SK-N-SH (cell line): ENCODE results near the gene PAK3. TPM values are rescaled to one million over a fixed set of nuclear protein-coding genes. Genes with fewer than 3 reads are reported as not detected.

Experiments used
- CTCF ChIA-PET: fragments of 300-600, 350-600 bp; formaldehyde crosslinking; extraction: SDS; loops from one replicate; lab custom pipeline; 2021; lab: Yijun Ruan, JAX
- POLR2A ChIA-PET: fragments of 350-600 bp; sonication (Branson Sonifier 250); formaldehyde crosslinking; extraction: SDS; loops from one replicate; lab custom pipeline; 2020; ENCODE audit warnings: antibody characterized with exemption, inconsistent platforms; lab: Yijun Ruan, JAX
- DNase-seq: peaks from one replicate; pipeline ENCODE4 v3.0.0; 2012
- H2AFZ ChIP-seq: fragments of 200-600 bp; sonication (generic); 2 replicates; pipeline ENCODE4 v1.8.1; 2016; ENCODE audit warnings: antibody characterized with exemption, mild to moderate bottlenecking, low read depth
- H3F3A ChIP-seq: fragments of 200-600 bp; sonication (generic); replicated peaks from 2 replicates; pipeline ENCODE3; 2016; ENCODE audit warnings: antibody characterized with exemption, mild to moderate bottlenecking; ENCODE audit not compliant: insufficient read depth
- H3K27ac ChIP-seq, 2 experiments: fragments of 200-500 bp in 1 of 2; fragments of 200-600 bp in 1 of 2; sonication (Bioruptor generic) in 1 of 2; sonication (generic), shearing (Covaris generic) in 1 of 2; 2 replicates each; pipeline versions ENCODE4 v1.5.1 to v1.6.1; 2014 to 2016; ENCODE audit warnings: low read depth in 2 of 2, inconsistent platforms in 1 of 2, low read length in 1 of 2, mild to moderate bottlenecking in 1 of 2, mixed read lengths in 1 of 2
- H3K27me3 ChIP-seq: fragments of 200-600 bp; sonication (generic), shearing (Covaris generic); 2 replicates; pipeline ENCODE4 v1.6.1; 2016; ENCODE audit warnings: mixed run types; ENCODE audit not compliant: insufficient read depth
- H3K36me3 ChIP-seq, 2 experiments: fragments of 200-500 bp in 1 of 2; fragments of 200-600 bp in 1 of 2; sonication (Bioruptor generic) in 1 of 2; sonication (generic) in 1 of 2; replicated peaks in 1 of 2; 2 replicates each; pipeline versions ENCODE3 to v1.5.1; 2014 to 2016; ENCODE audit warnings: low read length in 1 of 2, mild to moderate bottlenecking in 1 of 2; ENCODE audit not compliant: insufficient read depth in 2 of 2, control insufficient read depth in 1 of 2
- H3K4me1 ChIP-seq, 2 experiments: fragments of 200-500 bp in 1 of 2; fragments of 200-600 bp in 1 of 2; sonication (Bioruptor generic) in 1 of 2; sonication (generic), shearing (Covaris generic) in 1 of 2; 2 replicates each; pipeline versions ENCODE4 v1.5.1 to v1.6.1; 2014 to 2016; ENCODE audit warnings: low read depth in 1 of 2, low read length in 1 of 2, mixed run types in 1 of 2; ENCODE audit not compliant: insufficient read depth in 2 of 2, control insufficient read depth in 1 of 2
- H3K4me2 ChIP-seq: fragments of 200-600 bp; sonication (generic), shearing (Covaris generic); 2 replicates; pipeline ENCODE4 v1.6.1; 2017; ENCODE audit warnings: mixed run types
- H3K4me3 ChIP-seq, 2 experiments: fragments of 200-500 bp in 1 of 2; fragments of 200-600 bp in 1 of 2; sonication (Bioruptor generic) in 1 of 2; sonication (generic), shearing (Covaris generic) in 1 of 2; 2 replicates each; pipeline versions ENCODE4 v1.5.1 to v1.8.1; 2014 to 2016; ENCODE audit warnings: low read depth in 2 of 2, inconsistent platforms in 1 of 2, low read length in 1 of 2, mild to moderate bottlenecking in 1 of 2, mixed read lengths in 1 of 2, moderate library complexity in 1 of 2
- H3K79me2 ChIP-seq: fragments of 200-600 bp; sonication (generic); 2 replicates; pipeline ENCODE4 v1.8.1; 2017; ENCODE audit warnings: mild to moderate bottlenecking; ENCODE audit not compliant: insufficient read depth
- H3K9ac ChIP-seq: fragments of 200-600 bp; sonication (generic); 2 replicates; pipeline ENCODE4 v1.6.1; 2017; ENCODE audit warnings: mixed run types
- H3K9me2 ChIP-seq: fragments of 200-600 bp; sonication (generic); 2 replicates; pipeline ENCODE4 v1.6.1; 2017; ENCODE audit warnings: mixed run types
- H3K9me3 ChIP-seq: fragments of 200-600 bp; sonication (generic); 2 replicates; pipeline ENCODE4 v1.6.1; 2017; ENCODE audit warnings: mixed run types, mild to moderate bottlenecking, moderate library complexity
- H4K20me1 ChIP-seq: fragments of 200-600 bp; sonication (generic); 2 replicates; pipeline ENCODE4 v1.6.1; 2017; ENCODE audit warnings: mild to moderate bottlenecking, mixed run types; ENCODE audit not compliant: insufficient read depth
- CHD2 ChIP-seq: fragments of 150-350 bp; IDR thresholded peaks from 2 replicates; pipeline ENCODE4 v1.6.1; 2018; ENCODE audit warnings: low read length; ENCODE audit not compliant: partially characterized antibody
- CTCF ChIP-seq: fragments of 200-600 bp; sonication (generic); IDR thresholded peaks from 2 replicates; pipeline ENCODE4 v1.6.1; 2017; ENCODE audit warnings: antibody characterized with exemption, mild to moderate bottlenecking, moderate library complexity
- FOSL2 ChIP-seq: IDR thresholded peaks from 2 replicates; pipeline ENCODE4 v1.4.0; 2012; ENCODE audit warnings: low read depth, mild to moderate bottlenecking, moderate library complexity, borderline replicate concordance
- FOXJ3 ChIP-seq: sonication (generic); formaldehyde crosslinking; IDR thresholded peaks from 2 replicates; pipeline ENCODE4 v1.5.1; 2020; ENCODE audit warnings: mild to moderate bottlenecking, missing genetic modification reagents
- FOXM1 ChIP-seq: IDR thresholded peaks from 2 replicates; pipeline ENCODE4 v1.4.0; 2012; ENCODE audit warnings: low read depth, mild to moderate bottlenecking
- GABPA ChIP-seq: IDR thresholded peaks from 2 replicates; pipeline ENCODE4 v1.4.0; 2012; ENCODE audit warnings: low read depth, mild to moderate bottlenecking
- IRF3 ChIP-seq: fragments of 150-350 bp; IDR thresholded peaks from 2 replicates; pipeline ENCODE4 v1.6.1; 2016; ENCODE audit warnings: mild to moderate bottlenecking, low read depth, low read length
- JUND ChIP-seq: IDR thresholded peaks from 2 replicates; pipeline ENCODE4 v1.4.0; 2012
- MXI1 ChIP-seq: IDR thresholded peaks from 2 replicates; pipeline ENCODE4 v1.6.1; 2012; ENCODE audit warnings: mild to moderate bottlenecking, low read depth, low read length, improper control_type of control experiment
- NFIC ChIP-seq: IDR thresholded peaks from 2 replicates; pipeline ENCODE4 v1.4.0; 2012; ENCODE audit warnings: borderline replicate concordance
- NRF1 ChIP-seq: IDR thresholded peaks from 2 replicates; pipeline ENCODE4 v1.6.1; 2012; ENCODE audit warnings: low read depth, mild to moderate bottlenecking, low read length
- PBX3 ChIP-seq: IDR thresholded peaks from 2 replicates; pipeline ENCODE4; 2012
- RAD21 ChIP-seq: IDR thresholded peaks from 2 replicates; pipeline ENCODE4 v1.6.1; 2012; ENCODE audit warnings: mild to moderate bottlenecking, low read length
- RXRA ChIP-seq: IDR thresholded peaks from 2 replicates; pipeline ENCODE4 v1.4.0; 2012; ENCODE audit warnings: low read depth, mild to moderate bottlenecking, borderline replicate concordance
- SIN3A ChIP-seq: IDR thresholded peaks from 2 replicates; pipeline ENCODE4 v1.6.1; 2012; ENCODE audit warnings: low read depth, mild to moderate bottlenecking, low read length, moderate library complexity, borderline replicate concordance
- TAF1 ChIP-seq: IDR thresholded peaks from 2 replicates; pipeline ENCODE4 v1.6.1; 2012; ENCODE audit warnings: low read depth, mild to moderate bottlenecking, low read length, moderate library complexity, borderline replicate concordance
- TCF12 ChIP-seq: IDR thresholded peaks from 2 replicates; pipeline ENCODE4 v1.4.0; 2012
- TEAD4 ChIP-seq: IDR thresholded peaks from 2 replicates; pipeline ENCODE4 v1.4.0; 2012; ENCODE audit warnings: mild to moderate bottlenecking, borderline replicate concordance; ENCODE audit not compliant: insufficient read depth
- USF2 ChIP-seq: fragments of 150-350 bp; IDR thresholded peaks from 2 replicates; pipeline ENCODE4 v1.6.1; 2017; ENCODE audit warnings: antibody characterized with exemption, low read length, low read depth, borderline replicate concordance
- WGBS: methylation state at CpG from one replicate; pipeline ENCODE4 v1.1.6; 2017; ENCODE audit warnings: low lambda C conversion rate; 5-methylcytosine and 5-hydroxymethylcytosine counted together
- polyA plus RNA-seq, 3 experiments: library from polyadenylated mRNA; depleted of rRNA; stranded (reverse); fragments of >200 nt; gene quantifications; 2 replicates each; pipeline ENCODE4 v1.2.3, GENCODE V29; 2012

Gene PAK3
- polyA plus RNA-seq, 1 of the 3 experiments (the other 2 are of a cell fraction): 0.23 TPM

GRCh38 chrX:111101580-111101979 lies 5.6 kb downstream of the PAK3 start:
- Histone ChIP-seq H3K27me3 (0 out of 2 replicates have a peak, but pooled peaks cover 7% of the 10 kb centered on the region), H3K4me2 (no peak overlapping the region), H3K27ac (no peak overlapping the region), H3K4me3 (no peak overlapping the region), H3F3A (no peaks in the 10 kb centered on the region), H3K79me2 (no peaks in the 10 kb centered on the region), H3K9me3 (no peaks in the 10 kb centered on the region), H2AFZ (no peak overlapping the region), H3K9me2 (no peaks in the 10 kb centered on the region), H3K4me1 (peaks cover 0 to 11% of the 10 kb centered on the region in 2 experiments; a peak in 1 of 4 replicates), H4K20me1 (no peaks in the 10 kb centered on the region), H3K9ac (no peak overlapping the region), H3K36me3 (no peaks in the 10 kb centered on the region)
- no peak for DNase-seq
- TF ChIP-seq FOXM1 (no peak), FOXJ3 (CRISPR knock-in tag) (no peak), GABPA (no peak), RXRA (no peak)
- ChIA-PET CTCF (interaction anchor here (1.3 to 1.7 kb wide), 2 partner anchors 142 to 343 kb away, joined by 4 to 6 read pairs; no protein-coding TSS in a partner anchor), POLR2A (no interaction called here)
- WGBS: 0% methylated on average over 1 of the region's 2 CpGs

- Histone ChIP-seq H3K79me2 (no peaks in the 10 kb centered on the region), H3K9ac (no peak overlapping the region), H3K36me3 (no peaks in the 10 kb centered on the region), H3K27ac (no peak overlapping the region), H3F3A (no peaks in the 10 kb centered on the region), H3K4me3 (no peak overlapping the region), H3K9me3 (no peaks in the 10 kb centered on the region), H3K9me2 (no peaks in the 10 kb centered on the region), H2AFZ (no peak overlapping the region), H3K4me2 (no peak overlapping the region), H3K4me1 (peaks cover 0 to 9% of the 10 kb centered on the region in 2 experiments; a peak in 1 of 4 replicates), H3K27me3 (0 out of 2 replicates have a peak, but pooled peaks cover 7% of the 10 kb centered on the region), H4K20me1 (no peaks in the 10 kb centered on the region)
- 32% methylated on average over 1 of the region's 1 CpG for WGBS
- no peak for DNase-seq
- ChIA-PET POLR2A (no interaction called here), CTCF (interaction anchor here (1.3 to 2.8 kb wide), 2 partner anchors 141 to 249 kb away, joined by 4 to 6 read pairs; no protein-coding TSS in a partner anchor)
- TF ChIP-seq JUND: no peak
- no peak for TF ChIP-seq MXI1
- no peak for TF ChIP-seq USF2
- no peak for TF ChIP-seq CHD2
- no peak for TF ChIP-seq GABPA
- TF ChIP-seq TCF12: no peak
- TF ChIP-seq FOSL2: no peak
- no peak for TF ChIP-seq RAD21
- no peak for TF ChIP-seq SIN3A
- TF ChIP-seq TEAD4: no peak
- no peak for TF ChIP-seq FOXM1
- no peak for TF ChIP-seq TAF1
- TF ChIP-seq PBX3: no peak
- no peak for TF ChIP-seq NRF1
- no peak for TF ChIP-seq CTCF
- no peak for TF ChIP-seq NFIC
- TF ChIP-seq IRF3: no peak
These were observed 6.6 kb downstream of the PAK3 start for GRCh38 chrX:111102636-111103035.
